GM23338 (cell line): ENCODE results near the gene ATAD5. TPM values are rescaled to one million over a fixed set of nuclear protein-coding genes. Genes with fewer than 3 reads are reported as not detected.

Source experiments
- ATAC-seq: fragments of 200-7000 bp; cut with Tn5 transposase; 3 replicates; pipeline ENCODE4 v1.9.1; 2020
- DNase-seq: peaks from one replicate; pipeline ENCODE4 v3.0.0-alpha.2; 2015; ENCODE audit warnings: low spot score
- H2AFZ ChIP-seq: fragments of 200-600 bp; sonication (generic); 2 replicates; pipeline ENCODE4 v1.8.0; 2016; ENCODE audit warnings: antibody characterized with exemption, mild to moderate bottlenecking, moderate library complexity
- H3F3A ChIP-seq: fragments of 200-600 bp; sonication (generic); replicated peaks from 2 replicates; pipeline ENCODE4 v1.8.0; 2017; ENCODE audit warnings: antibody characterized with exemption, mixed run types, low read depth
- H3K27ac ChIP-seq: fragments of 200-600 bp; sonication (generic); 2 replicates; pipeline ENCODE4 v1.6.1; 2016; ENCODE audit warnings: low read depth
- H3K27me3 ChIP-seq: fragments of 200-600 bp; sonication (generic); 2 replicates; pipeline ENCODE4 v1.8.0; 2016; ENCODE audit warnings: mild to moderate bottlenecking, mixed run types, moderate library complexity; ENCODE audit not compliant: insufficient read depth
- H3K36me3 ChIP-seq: fragments of 200-600 bp; sonication (generic); 2 replicates; pipeline ENCODE4 v1.8.0; 2016; ENCODE audit warnings: mild to moderate bottlenecking; ENCODE audit not compliant: insufficient read depth
- H3K4me1 ChIP-seq: fragments of 200-600 bp; sonication (generic); 2 replicates; pipeline ENCODE4 v1.8.0; 2016; ENCODE audit warnings: mild to moderate bottlenecking, moderate library complexity; ENCODE audit not compliant: insufficient read depth
- H3K4me2 ChIP-seq: fragments of 200-600 bp; sonication (generic); 2 replicates; pipeline ENCODE4 v1.7.1; 2017; ENCODE audit warnings: mixed run types
- H3K4me3 ChIP-seq: fragments of 200-600 bp; sonication (generic); 2 replicates; pipeline ENCODE4 v1.6.1; 2016; ENCODE audit warnings: mixed run types
- H3K79me2 ChIP-seq: fragments of 200-600 bp; sonication (generic); replicated peaks from 2 replicates; pipeline ENCODE4 v1.8.0; 2017; ENCODE audit warnings: mild to moderate bottlenecking; ENCODE audit not compliant: insufficient read depth
- H3K9me2 ChIP-seq: fragments of 200-600 bp; sonication (generic); 2 replicates; pipeline ENCODE4 v1.8.0; 2017; ENCODE audit not compliant: insufficient read depth
- H4K20me1 ChIP-seq: fragments of 200-600 bp; sonication (generic); replicated peaks from 2 replicates; pipeline ENCODE4 v1.8.0; 2017; ENCODE audit warnings: mild to moderate bottlenecking; ENCODE audit not compliant: insufficient read depth
- H3K27ac Mint-ChIP-seq: 2 replicates; pipeline ENCODE4 v1.8.0; 2020; ENCODE audit warnings: inconsistent platforms, mild to moderate bottlenecking, moderate library complexity, mixed read lengths
- H3K27me3 Mint-ChIP-seq: 3 replicates; pipeline ENCODE4 v1.8.0; 2022; ENCODE audit warnings: low read depth, mild to moderate bottlenecking, moderate library complexity, mixed read lengths, inconsistent platforms; ENCODE audit not compliant: insufficient read depth, poor library complexity
- H3K36me3 Mint-ChIP-seq: 3 replicates; pipeline ENCODE4 v1.8.0; 2021; ENCODE audit warnings: low read depth, mild to moderate bottlenecking, inconsistent platforms, moderate library complexity, mixed read lengths
- H3K4me1 Mint-ChIP-seq: 3 replicates; pipeline ENCODE4 v1.8.0; 2020; ENCODE audit warnings: mild to moderate bottlenecking, inconsistent platforms, mixed read lengths
- H3K4me3 Mint-ChIP-seq: 3 replicates; pipeline ENCODE4 v1.8.0; 2021; ENCODE audit warnings: moderate library complexity, mild to moderate bottlenecking, inconsistent platforms, mixed read lengths
- H3K9me3 Mint-ChIP-seq: 3 replicates; pipeline ENCODE4 v1.8.0; 2020; ENCODE audit warnings: moderate library complexity, mild to moderate bottlenecking, inconsistent platforms, mixed read lengths
- CREB1 ChIP-seq: fragments of 250-450 bp; sonication (Bioruptor Pico); IDR thresholded peaks from 2 replicates; pipeline ENCODE4 v1.5.0; 2020; ENCODE audit warnings: low read depth, mild to moderate bottlenecking, moderate library complexity
- CTCF ChIP-seq, 2 experiments: fragments of 200-600 bp in 1 of 2; sonication (generic) in 1 of 2; conservative IDR thresholded peaks; 2 replicates each; pipeline versions ENCODE4 v1.5.1 to v1.6.1; 2016 to 2017; ENCODE audit warnings: antibody characterized with exemption in 2 of 2, low read depth in 2 of 2, mild to moderate bottlenecking in 2 of 2, moderate library complexity in 1 of 2
- ETS1 ChIP-seq: IDR thresholded peaks from 2 replicates; pipeline ENCODE4 v1.6.1; 2016; ENCODE audit warnings: antibody characterized with exemption
- EZH2 ChIP-seq: fragments of 200-600 bp; sonication (generic); IDR thresholded peaks from one replicate; pipeline ENCODE4 v1.8.0; 2017; ENCODE audit warnings: antibody characterized with exemption, mild to moderate bottlenecking, low read depth; ENCODE audit not compliant: unreplicated experiment
- EZH2phosphoT487 ChIP-seq: fragments of 200-600 bp; sonication (generic); IDR thresholded peaks from one replicate; pipeline ENCODE4 v1.8.1; 2018; ENCODE audit warnings: antibody characterized with exemption; ENCODE audit not compliant: unreplicated experiment
- JUNB ChIP-seq: IDR thresholded peaks from one replicate; pipeline ENCODE4 v1.6.1; 2016; ENCODE audit warnings: antibody characterized with exemption; ENCODE audit not compliant: unreplicated experiment
- NANOG ChIP-seq: IDR thresholded peaks from 2 replicates; pipeline ENCODE4 v1.6.1; 2016; ENCODE audit warnings: antibody characterized with exemption, borderline replicate concordance
- POLR2AphosphoS5 ChIP-seq: IDR thresholded peaks from 2 replicates; pipeline ENCODE4 v1.6.1; 2016; ENCODE audit warnings: antibody characterized with exemption, low read depth
- STAT1 ChIP-seq: IDR thresholded peaks from one replicate; pipeline ENCODE4 v1.6.1; 2016; ENCODE audit warnings: antibody characterized with exemption; ENCODE audit not compliant: unreplicated experiment
- ZNF114 ChIP-seq: fragments of 250-450 bp; sonication (Bioruptor Pico); IDR thresholded peaks from 2 replicates; pipeline ENCODE4 v1.5.0; 2020; ENCODE audit warnings: mild to moderate bottlenecking, moderate library complexity
- ZNF331 ChIP-seq: fragments of 250-450 bp; sonication (Bioruptor Pico); IDR thresholded peaks from 2 replicates; pipeline ENCODE4 v1.5.0; 2020; ENCODE audit warnings: low read depth, mild to moderate bottlenecking, moderate library complexity
- polyA plus RNA-seq: library from polyadenylated mRNA; unstranded; fragments of >200 nt; fragmentation: Nextera tagmentation; extraction: Ambion mirVana; gene quantifications from 2 replicates; pipeline ENCODE4 v1.2.1, GENCODE V29; 2016
- total RNA-seq: library from RNA; depleted of rRNA; stranded (reverse); fragments of >200 nt; shearing (Covaris generic); gene quantifications from 2 replicates; pipeline ENCODE4 v1.2.3, GENCODE V29; 2014

Gene ATAD5
- total and polyA plus RNA-seq, 2 experiments from 2014 or later, result 24.2 to 30.9 TPM

DNA sequence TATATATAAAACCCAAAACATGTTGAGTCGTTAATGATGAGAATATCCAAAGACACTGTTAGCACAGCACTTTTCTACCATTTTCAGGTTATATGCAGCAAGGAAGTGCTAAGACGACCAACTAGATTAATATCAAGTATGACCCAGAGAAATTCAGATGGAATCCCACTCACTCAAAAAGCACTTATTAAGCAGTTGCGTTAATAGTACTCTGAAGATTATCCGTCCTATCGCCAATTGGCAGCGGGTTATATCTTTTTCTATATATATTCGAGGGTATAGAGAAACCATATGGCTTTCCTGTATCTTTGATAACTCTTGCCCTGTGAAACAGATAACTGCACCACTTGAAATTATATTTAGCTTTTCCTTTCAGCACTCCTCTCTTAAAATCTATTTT lies 8.3 kb upstream of the ATAD5 start (continued):
- TF ChIP-seq STAT1, result no peak
- no peak for TF ChIP-seq CREB1 (CRISPR knock-in tag)
- TF ChIP-seq ZNF331 (CRISPR knock-in tag), result no peak

- H4K20me1 ChIP-seq, result peaks cover 14% of the 10 kb centered on the region
- H3K4me2 ChIP-seq, result peak overlapping the region; percentile 99
- H3K27ac Mint-ChIP-seq, result peak overlapping the region; percentile 97
- no peak for TF ChIP-seq STAT1
- peak overlapping the region; percentile 89; the same call in 1 of the 2 replicates for H2AFZ ChIP-seq
- ATAC-seq (peak; percentile 45), DNase-seq (no peak)
- peaks cover 11% of the 10 kb centered on the region for H3K27me3 Mint-ChIP-seq
- peaks cover 4% of the 10 kb centered on the region; the same call in 2 of the 3 replicates for H3K36me3 Mint-ChIP-seq
- peaks cover 26% of the 10 kb centered on the region for H3K4me1 ChIP-seq
- H3K4me1 Mint-ChIP-seq, result peaks cover 21% of the 10 kb centered on the region
- peak overlapping the region; percentile 98 for H3K27ac ChIP-seq
- H3K9me3 Mint-ChIP-seq, result no peaks in the 10 kb centered on the region
- H3K9me2 ChIP-seq, result no peaks in the 10 kb centered on the region
- H3K4me3 Mint-ChIP-seq, result peak overlapping the region; percentile 97
- H3K36me3 ChIP-seq, result no peaks in the 10 kb centered on the region
- H3K27me3 ChIP-seq, result no peaks in the 10 kb centered on the region
- H3F3A ChIP-seq, result peaks cover 8% of the 10 kb centered on the region
- H3K4me3 ChIP-seq, result peak overlapping the region; percentile 98
- H3K79me2 ChIP-seq, result peaks cover 52% of the 10 kb centered on the region
These were observed 7.8 kb upstream of the ATAD5 start for GRCh38 chr17:30824002-30824355.

GRCh38 chr17:30824356-30825145 lies 7.2 kb upstream of the ATAD5 start, which contains the start of gene CRLF3:
Gene CRLF3 (minus strand): TSS chr17:30824692. CDS start chr17:30824651, 41 bp downstream.
- peak; percentile 92 for ATAC-seq
- no peaks in the 10 kb centered on the region for H3K9me3 Mint-ChIP-seq
- TF ChIP-seq NANOG (no peak), POLR2AphosphoS5 (peak; percentile 88), EZH2 (no peak), STAT1 (no peak), ETS1 (0 out of 2 replicates have a peak, but pooled peaks have one; percentile 38), CTCF (conservative IDR thresholded peaks at IDR 0.05; ENCODE audit: low read depth in 2 of 2) (peak in 1 of 2 experiments; percentile 41; a peak in 3 of 4 replicates), ZNF331 (CRISPR knock-in tag) (no peak), ZNF114 (CRISPR knock-in tag) (no peak), CREB1 (CRISPR knock-in tag) (peak; percentile 72), EZH2phosphoT487 (no peak), JUNB (peak; percentile 19)

More at GRCh38 chr17:30824356-30825145, 7.2 kb upstream of the ATAD5 start, which contains the start of gene CRLF3:
- Mint-ChIP-seq H3K4me1 (peaks cover 21% of the 10 kb centered on the region), H3K4me3 (peak within 1 kb of the TSS; percentile 97), H3K36me3 (no peaks in the 10 kb centered on the region), H3K27ac (peak within 1 kb of the TSS; percentile 97), H3K27me3 (peaks cover 11% of the 10 kb centered on the region)
- no peaks in the 10 kb centered on the region for H3K9me2 ChIP-seq
- no peaks in the 10 kb centered on the region for H3K27me3 ChIP-seq
- peak within 1 kb of the TSS; percentile 99 for H3K4me2 ChIP-seq
- peak within 1 kb of the TSS; percentile 98 for H3K4me3 ChIP-seq
- peaks cover 46% of the 10 kb centered on the region for H3K79me2 ChIP-seq
- peak within 1 kb of the TSS; percentile 99 for H2AFZ ChIP-seq
- DNase-seq, result peak; percentile 94
- peaks cover 8% of the 10 kb centered on the region for H3F3A ChIP-seq
- no peaks in the 10 kb centered on the region for H3K36me3 ChIP-seq
- H3K4me1 ChIP-seq, result peaks cover 26% of the 10 kb centered on the region
- H4K20me1 ChIP-seq, result peaks cover 10% of the 10 kb centered on the region
- peak within 1 kb of the TSS; percentile 98 for H3K27ac ChIP-seq
